Kidney epithelial cell (primary cell): Measurements from ENCODE around the gene CTCFL. TPM values are rescaled to one million over a fixed set of nuclear protein-coding genes. Genes with fewer than 3 reads are reported as not detected.

Source experiments
- DNase-seq: peaks from one replicate; pipeline ENCODE4 v3.0.0-alpha.2; 2010; ENCODE audit warnings: low read depth
- H3K27me3 ChIP-seq: 2 replicates; pipeline ENCODE4 v1.6.0; 2011; ENCODE audit warnings: low read length; ENCODE audit not compliant: control insufficient read depth, insufficient read depth
- H3K36me3 ChIP-seq: 2 replicates; pipeline ENCODE4 v1.5.1; 2011; ENCODE audit warnings: low read length; ENCODE audit not compliant: control insufficient read depth, insufficient read depth
- H3K4me3 ChIP-seq: 2 replicates; pipeline ENCODE4 v1.5.1; 2011; ENCODE audit warnings: low read depth, mild to moderate bottlenecking, control low read depth, low read length
- total RNA-seq: library from RNA; depleted of rRNA; stranded (reverse); fragments of >200 nt; gene quantifications from 2 replicates; pipeline ENCODE4 v1.2.3, GENCODE V29; 2015
- TF ChIP-seq, protein P1 (sequence below): IDR thresholded peaks from 2 replicates; pipeline ENCODE4 v1.5.1; 2011; ENCODE audit warnings: mild to moderate bottlenecking, moderate library complexity, low read length, control low read depth, inconsistent platforms; ENCODE audit not compliant: insufficient read depth, poor library complexity, severe bottlenecking

Gene CTCFL
- total RNA-seq, 1 donor from 2014 or later: 0.17 TPM

DNA sequence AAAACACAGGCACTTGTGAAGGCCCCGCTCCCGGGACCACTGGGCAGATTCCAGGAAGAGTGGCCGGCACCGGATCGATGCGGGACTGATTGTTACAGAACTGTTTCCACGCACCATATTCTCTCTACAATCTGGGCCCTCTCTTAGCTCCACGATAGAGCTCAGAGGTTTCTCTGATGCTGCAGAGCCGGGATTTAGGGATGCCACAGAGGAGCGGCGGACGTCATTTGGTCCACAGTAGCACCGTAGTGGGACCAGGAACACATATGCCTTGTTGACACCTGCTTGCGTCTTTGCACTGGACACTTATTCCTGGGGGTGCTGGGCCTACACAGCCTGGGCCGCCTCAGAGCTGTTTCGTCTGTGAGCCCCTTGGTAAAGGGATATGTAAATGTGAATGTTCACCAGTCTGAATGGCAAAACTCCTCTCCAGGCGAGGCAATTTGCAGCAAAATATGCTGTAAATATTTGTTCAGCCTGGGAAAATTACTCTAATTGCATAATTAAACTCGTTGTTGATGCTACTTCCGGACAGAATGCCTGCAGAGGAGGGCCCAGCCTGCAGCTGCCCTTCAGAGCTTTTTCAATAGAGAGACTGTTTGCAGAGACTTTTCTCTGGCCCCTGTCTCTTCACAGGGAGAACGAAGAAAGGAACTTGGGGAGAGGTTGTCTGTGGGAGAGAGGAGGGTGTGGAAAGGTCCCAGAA is 45.4 kb upstream of the CTCFL start:
- Histone ChIP-seq H3K27me3 (peaks cover 55% of the 10 kb centered on the region), H3K4me3 (no peak overlapping the region), H3K36me3 (no peaks in the 10 kb centered on the region)
- no peak for DNase-seq
- TF ChIP-seq, protein P1, sequence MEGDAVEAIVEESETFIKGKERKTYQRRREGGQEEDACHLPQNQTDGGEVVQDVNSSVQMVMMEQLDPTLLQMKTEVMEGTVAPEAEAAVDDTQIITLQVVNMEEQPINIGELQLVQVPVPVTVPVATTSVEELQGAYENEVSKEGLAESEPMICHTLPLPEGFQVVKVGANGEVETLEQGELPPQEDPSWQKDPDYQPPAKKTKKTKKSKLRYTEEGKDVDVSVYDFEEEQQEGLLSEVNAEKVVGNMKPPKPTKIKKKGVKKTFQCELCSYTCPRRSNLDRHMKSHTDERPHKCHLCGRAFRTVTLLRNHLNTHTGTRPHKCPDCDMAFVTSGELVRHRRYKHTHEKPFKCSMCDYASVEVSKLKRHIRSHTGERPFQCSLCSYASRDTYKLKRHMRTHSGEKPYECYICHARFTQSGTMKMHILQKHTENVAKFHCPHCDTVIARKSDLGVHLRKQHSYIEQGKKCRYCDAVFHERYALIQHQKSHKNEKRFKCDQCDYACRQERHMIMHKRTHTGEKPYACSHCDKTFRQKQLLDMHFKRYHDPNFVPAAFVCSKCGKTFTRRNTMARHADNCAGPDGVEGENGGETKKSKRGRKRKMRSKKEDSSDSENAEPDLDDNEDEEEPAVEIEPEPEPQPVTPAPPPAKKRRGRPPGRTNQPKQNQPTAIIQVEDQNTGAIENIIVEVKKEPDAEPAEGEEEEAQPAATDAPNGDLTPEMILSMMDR: no peak

DNA sequence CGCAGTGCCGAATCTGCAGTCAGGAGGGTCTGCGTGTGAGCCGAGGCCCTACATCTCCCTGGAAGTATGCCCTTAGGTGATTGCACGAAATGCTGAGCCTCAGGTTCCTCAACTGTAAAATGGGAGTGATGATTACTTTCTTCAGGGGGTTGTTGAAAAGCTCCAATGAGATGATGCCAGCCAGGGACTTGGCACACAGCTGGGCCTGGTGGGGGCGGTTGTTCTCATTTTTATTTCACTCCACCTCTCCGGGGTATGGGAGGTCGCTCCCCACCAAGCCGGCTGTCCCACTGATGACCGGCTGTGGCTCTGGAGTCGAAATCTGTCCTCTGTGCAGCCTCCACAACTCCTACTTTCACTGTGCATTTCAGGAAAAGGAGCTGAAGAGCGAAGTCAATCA is 44.0 kb upstream of the CTCFL start:
- peaks cover 49% of the 10 kb centered on the region for H3K27me3 ChIP-seq
- H3K36me3 ChIP-seq: no peaks in the 10 kb centered on the region
- no peak for DNase-seq
- TF ChIP-seq, protein P1: no peak
- no peak overlapping the region for H3K4me3 ChIP-seq

DNA sequence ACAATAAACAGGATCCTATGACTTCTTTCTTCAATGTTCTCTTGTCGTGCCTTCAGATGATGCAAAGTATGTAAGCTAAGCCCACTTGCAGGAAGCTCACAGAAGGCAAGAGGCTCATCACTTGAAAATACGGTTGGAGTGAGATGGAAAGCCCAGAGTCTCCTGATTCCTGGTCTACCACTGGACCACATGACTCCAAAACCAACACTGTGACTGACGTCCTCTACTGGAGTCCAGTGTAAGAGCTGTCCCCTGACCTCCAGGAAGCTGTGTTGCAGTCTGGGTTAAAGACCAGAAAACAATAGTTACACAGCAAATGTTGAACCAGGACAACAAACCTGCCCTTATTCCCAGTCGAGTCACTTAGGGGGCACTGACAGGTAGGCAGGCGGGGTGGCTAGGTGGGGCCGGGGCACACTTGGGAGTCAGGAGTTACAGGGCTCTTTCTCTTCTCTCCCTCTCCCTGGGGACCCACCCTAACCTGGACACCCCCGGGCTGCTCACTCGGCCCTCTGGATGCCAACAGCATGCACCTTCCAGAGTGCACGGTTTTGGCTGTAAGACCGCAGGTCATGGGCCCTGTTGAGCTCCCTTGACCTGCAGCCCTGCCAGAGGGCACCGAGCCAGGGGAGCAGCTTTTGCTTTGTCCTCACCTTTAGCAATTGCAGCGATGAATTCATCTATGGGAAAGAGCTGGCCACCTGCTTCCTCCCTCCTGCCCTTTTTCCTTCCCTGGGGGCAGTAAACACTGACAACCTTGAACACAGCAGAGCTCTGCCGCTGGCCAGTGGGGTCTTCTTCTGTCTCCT is 43.4 kb upstream of the CTCFL start:
- Histone ChIP-seq H3K36me3 (no peaks in the 10 kb centered on the region), H3K4me3 (no peak overlapping the region), H3K27me3 (peaks cover 42% of the 10 kb centered on the region)
- no peak for DNase-seq
- TF ChIP-seq, protein P1: no peak

DNA sequence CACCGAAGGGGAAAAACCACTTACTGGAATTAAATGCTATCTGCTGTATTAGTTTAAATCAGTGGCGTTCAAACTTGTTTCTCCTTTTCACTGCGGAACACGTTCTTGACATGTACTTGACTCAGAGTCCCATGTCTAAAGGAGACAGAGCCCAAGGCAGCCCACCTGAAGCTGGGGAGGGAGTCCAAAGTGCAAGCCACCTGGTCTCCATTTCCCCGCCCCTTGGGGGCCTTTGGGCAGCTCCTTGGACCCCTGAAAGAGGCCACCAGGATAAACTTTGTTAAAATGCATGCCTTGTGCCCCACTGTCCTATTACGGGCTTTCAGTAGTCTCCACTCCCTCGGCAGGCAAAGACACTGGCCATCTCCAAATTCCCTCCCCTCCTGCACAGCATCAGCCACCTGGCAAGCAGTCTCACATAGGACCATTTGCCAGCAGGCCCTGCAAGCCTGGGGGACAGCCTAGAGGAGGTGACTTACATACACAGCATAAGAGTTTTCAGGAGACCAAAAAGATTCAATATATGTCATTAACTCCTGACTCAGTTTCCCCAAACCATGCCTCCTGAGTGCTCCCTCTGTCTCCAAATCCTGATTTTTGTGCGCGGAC is 42.6 kb upstream of the CTCFL start:
- TF ChIP-seq, protein P1: no peak
- no peak overlapping the region for H3K4me3 ChIP-seq
- no peak for DNase-seq
- peaks cover 35% of the 10 kb centered on the region for H3K27me3 ChIP-seq
- H3K36me3 ChIP-seq: no peaks in the 10 kb centered on the region

DNA sequence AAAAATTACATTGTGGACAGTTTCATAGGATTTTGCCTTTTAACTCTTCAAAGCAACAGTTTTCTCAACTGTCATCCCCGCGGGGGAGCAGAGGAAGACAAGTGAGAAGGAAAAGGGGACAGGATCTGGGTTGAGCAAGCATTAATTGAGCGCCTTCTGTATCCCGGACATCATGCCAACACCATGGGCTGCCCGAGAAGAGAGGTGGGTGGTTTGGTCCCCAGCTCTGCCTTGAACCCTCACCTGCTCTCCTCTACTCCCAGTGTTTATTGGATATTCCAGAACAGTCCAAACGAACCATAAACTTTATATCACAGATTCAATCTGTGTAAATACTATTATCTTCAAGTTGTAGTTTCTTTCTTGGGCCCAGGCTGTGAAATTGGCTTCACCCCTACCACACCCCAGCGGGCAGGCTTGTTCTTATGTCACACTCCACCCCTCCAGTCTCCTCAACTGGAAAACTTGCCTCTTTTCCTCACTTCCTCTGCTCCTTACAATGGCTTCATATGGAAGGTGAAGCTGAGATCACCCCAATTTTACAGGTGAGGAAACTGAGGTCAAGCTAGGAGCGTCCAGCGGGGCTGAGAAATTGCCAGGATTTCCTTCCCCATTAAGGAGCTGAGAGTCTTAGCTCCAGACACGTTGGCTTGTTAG is 42.0 kb upstream of the CTCFL start:
- no peak overlapping the region for H3K4me3 ChIP-seq
- peaks cover 29% of the 10 kb centered on the region for H3K27me3 ChIP-seq
- H3K36me3 ChIP-seq: no peaks in the 10 kb centered on the region
- no peak for DNase-seq
- TF ChIP-seq, protein P1: no peak
